Daoy (cell line): ENCODE results near the gene RBM28. TPM values are rescaled to one million over a fixed set of nuclear protein-coding genes. Genes with fewer than 3 reads are reported as not detected.
"Not testable (repeated sequence)": the region's sequence is repeated elsewhere in the genome, so short reads cannot be mapped to it uniquely, and the experiment has no call there.

ENCODE experiments used
- DNase-seq: peaks from one replicate; pipeline ENCODE4 v3.0.0-alpha.2; 2015; ENCODE audit warnings: low read depth
- total RNA-seq: library from RNA; depleted of rRNA; stranded (reverse); fragments of >200 nt; shearing (Covaris generic); gene quantifications from 2 replicates; pipeline ENCODE4 v1.2.3, GENCODE V29; 2014

Gene RBM28
- total RNA-seq, 1 experiment from 2014 or later = 63.4 TPM

GRCh38 chr7:128350708-128351295 is 7.1 kb upstream of the RBM28 start:
- DNase-seq = no peak

GRCh38 chr7:128349466-128349825 is 5.7 kb upstream of the RBM28 start:
- no peak for DNase-seq

GRCh38 chr7:128347647-128348097 is 4.0 kb upstream of the RBM28 start:
- peak; percentile 74 for DNase-seq

GRCh38 chr7:128344431-128344774 is 695 bp upstream of the RBM28 start:
- DNase-seq = no peak

GRCh38 chr7:128341733-128342132 is 2.0 kb downstream of the RBM28 start:
- no peak for DNase-seq

GRCh38 chr7:128335730-128336129 is 8.0 kb downstream of the RBM28 start:
- no peak for DNase-seq

- DNase-seq = no peak
Measured at GRCh38 chr7:128324368-128324680, 19.4 kb downstream of the RBM28 start.

- no peak for DNase-seq
Measured at GRCh38 chr7:128323459-128324367, 20.0 kb downstream of the RBM28 start.

GRCh38 chr7:128323040-128323439 is 20.7 kb downstream of the RBM28 start:
- DNase-seq = no peak

GRCh38 chr7:128322040-128322643 is 21.6 kb downstream of the RBM28 start:
- DNase-seq = peak; percentile 39

- DNase-seq = no peak
Measured at GRCh38 chr7:128321044-128321422, 22.7 kb downstream of the RBM28 start.

GRCh38 chr7:128318691-128319090 is 25.0 kb downstream of the RBM28 start:
- no peak for DNase-seq

- DNase-seq = no peak
Measured at GRCh38 chr7:128311013-128311412, 32.7 kb downstream of the RBM28 start.

- no peak for DNase-seq
Measured at GRCh38 chr7:128310499-128310898, 33.2 kb downstream of the RBM28 start.

GRCh38 chr7:128309976-128310375 is 33.7 kb downstream of the RBM28 start:
- DNase-seq = no peak

GRCh38 chr7:128309124-128309523 is 34.6 kb downstream of the RBM28 start:
- DNase-seq = no peak

- DNase-seq = no peak
Measured at GRCh38 chr7:128307061-128307460, 36.6 kb downstream of the RBM28 start.

GRCh38 chr7:128304212-128304611 is 39.5 kb downstream of the RBM28 start:
- no peak for DNase-seq

- DNase-seq = no peak
Measured at GRCh38 chr7:128303643-128304042, 40.1 kb downstream of the RBM28 start.

- DNase-seq = no peak
Measured at GRCh38 chr7:128303133-128303532, 40.6 kb downstream of the RBM28 start.

GRCh38 chr7:128302139-128302538 is 41.6 kb downstream of the RBM28 start:
- no peak for DNase-seq

- no peak for DNase-seq
Measured at GRCh38 chr7:128299109-128299607, 44.5 kb downstream of the RBM28 start.

- not testable (repeated sequence) for DNase-seq
Measured at GRCh38 chr7:128298004-128298403, 45.7 kb downstream of the RBM28 start.
